ENCODE results near the gene GTSE1.
"Not testable (repeated sequence)": the region's sequence is repeated elsewhere in the genome, so short reads cannot be mapped to it uniquely, and the experiment has no call there.

The GTSE1 gene

DNA sequence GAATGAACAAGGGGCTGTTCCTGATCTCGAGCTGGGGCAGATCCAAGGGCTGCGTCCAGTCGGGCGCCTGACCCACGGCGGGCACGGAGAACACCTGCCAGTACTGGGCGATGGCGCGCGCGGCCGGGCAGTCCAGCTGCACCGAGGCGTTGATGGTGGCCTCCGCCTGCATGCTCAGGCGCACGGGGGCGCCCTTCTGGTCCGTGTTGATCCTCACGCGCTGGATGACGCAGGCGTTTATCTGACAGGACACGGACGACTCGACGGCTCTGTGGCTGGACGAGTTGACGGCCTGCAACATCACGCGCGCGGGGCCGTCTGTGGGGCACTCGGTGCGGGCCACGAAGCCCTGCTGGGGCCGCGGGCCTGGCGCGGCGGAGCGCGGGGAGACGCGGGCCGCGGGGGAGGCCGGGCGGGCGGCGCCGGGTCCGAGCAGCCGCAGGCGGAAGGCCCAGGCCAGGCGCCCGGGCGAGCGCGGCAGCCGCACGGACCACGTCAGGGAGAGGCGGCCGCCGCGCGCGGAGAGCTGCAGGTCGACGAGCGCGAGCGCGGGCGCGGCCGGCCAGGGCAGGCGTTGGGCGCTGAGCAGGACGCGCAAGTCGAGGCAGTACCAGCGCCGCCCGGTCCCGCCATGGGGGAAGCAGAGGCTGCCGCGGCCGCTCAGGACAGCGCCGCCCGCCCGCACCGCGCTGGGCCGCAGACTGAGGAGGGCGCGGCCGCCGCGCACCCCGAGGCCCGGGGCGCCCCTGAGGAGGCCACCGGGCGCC, 34.0 kb upstream of the GTSE1 start:
- H3K4me3 ChIP-seq (ENCODE audit: low read depth, low read length) = no peak overlapping the region
- H3K27me3 ChIP-seq (ENCODE audit: control insufficient read depth, insufficient read depth, low read length) = no peaks in the 10 kb centered on the region
- H2AFZ ChIP-seq = no peak overlapping the region
- no peaks in the 10 kb centered on the region for H3K36me3 ChIP-seq (ENCODE audit: control insufficient read depth, insufficient read depth, low read length)
- H3K4me1 ChIP-seq = no peaks in the 10 kb centered on the region
- H3K9ac ChIP-seq = no peak overlapping the region
- H3K27ac ChIP-seq = no peak overlapping the region
- H3K9me3 ChIP-seq (ENCODE audit: control insufficient read depth, low read length) = no peaks in the 10 kb centered on the region
- TF ChIP-seq, protein P1, sequence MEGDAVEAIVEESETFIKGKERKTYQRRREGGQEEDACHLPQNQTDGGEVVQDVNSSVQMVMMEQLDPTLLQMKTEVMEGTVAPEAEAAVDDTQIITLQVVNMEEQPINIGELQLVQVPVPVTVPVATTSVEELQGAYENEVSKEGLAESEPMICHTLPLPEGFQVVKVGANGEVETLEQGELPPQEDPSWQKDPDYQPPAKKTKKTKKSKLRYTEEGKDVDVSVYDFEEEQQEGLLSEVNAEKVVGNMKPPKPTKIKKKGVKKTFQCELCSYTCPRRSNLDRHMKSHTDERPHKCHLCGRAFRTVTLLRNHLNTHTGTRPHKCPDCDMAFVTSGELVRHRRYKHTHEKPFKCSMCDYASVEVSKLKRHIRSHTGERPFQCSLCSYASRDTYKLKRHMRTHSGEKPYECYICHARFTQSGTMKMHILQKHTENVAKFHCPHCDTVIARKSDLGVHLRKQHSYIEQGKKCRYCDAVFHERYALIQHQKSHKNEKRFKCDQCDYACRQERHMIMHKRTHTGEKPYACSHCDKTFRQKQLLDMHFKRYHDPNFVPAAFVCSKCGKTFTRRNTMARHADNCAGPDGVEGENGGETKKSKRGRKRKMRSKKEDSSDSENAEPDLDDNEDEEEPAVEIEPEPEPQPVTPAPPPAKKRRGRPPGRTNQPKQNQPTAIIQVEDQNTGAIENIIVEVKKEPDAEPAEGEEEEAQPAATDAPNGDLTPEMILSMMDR (IDR thresholded peaks at IDR 0.05) = no peak
- H3K4me2 ChIP-seq (ENCODE audit: low read length) = no peak overlapping the region
- no peaks in the 10 kb centered on the region for H3K79me2 ChIP-seq

DNA sequence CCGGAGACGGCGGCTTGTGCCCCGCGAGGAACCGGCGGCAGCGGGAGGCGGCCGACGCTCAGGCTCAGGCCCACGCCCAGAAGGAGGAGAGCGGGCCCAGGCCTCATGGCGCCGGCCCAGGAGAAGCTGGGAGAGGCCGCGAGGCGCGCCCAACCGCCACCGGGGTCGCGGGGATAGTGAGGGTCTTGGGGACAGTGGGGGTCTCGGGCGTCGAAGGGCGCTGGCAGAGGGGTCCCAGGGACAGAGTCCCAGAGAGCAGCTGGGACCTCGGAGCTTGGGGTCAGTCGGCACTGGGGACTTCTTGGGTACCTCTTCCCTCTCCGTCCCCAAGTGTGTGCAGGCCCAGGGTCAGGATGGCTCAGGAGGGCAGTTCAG, 33.5 kb upstream of the GTSE1 start, which contains the start of gene PKDREJ:
PKDREJ (minus strand) TSS at position 128 of the 375 bp plus-strand sequence; CDS start at position 107, 21 bp downstream.
- TF ChIP-seq, protein P1 (IDR thresholded peaks at IDR 0.05) = no peak
- Histone ChIP-seq H3K4me3 (ENCODE audit: low read depth, low read length) (no peak within 1 kb of the TSS), H3K27ac (no peak within 1 kb of the TSS), H3K4me1 (no peaks in the 10 kb centered on the region), H3K9ac (no peak within 1 kb of the TSS), H2AFZ (no peak within 1 kb of the TSS), H3K36me3 (ENCODE audit: control insufficient read depth, insufficient read depth, low read length) (no peaks in the 10 kb centered on the region), H3K4me2 (ENCODE audit: low read length) (no peak within 1 kb of the TSS), H3K79me2 (no peaks in the 10 kb centered on the region), H3K27me3 (ENCODE audit: control insufficient read depth, insufficient read depth, low read length) (no peaks in the 10 kb centered on the region), H3K9me3 (ENCODE audit: control insufficient read depth, low read length) (no peaks in the 10 kb centered on the region)

DNA sequence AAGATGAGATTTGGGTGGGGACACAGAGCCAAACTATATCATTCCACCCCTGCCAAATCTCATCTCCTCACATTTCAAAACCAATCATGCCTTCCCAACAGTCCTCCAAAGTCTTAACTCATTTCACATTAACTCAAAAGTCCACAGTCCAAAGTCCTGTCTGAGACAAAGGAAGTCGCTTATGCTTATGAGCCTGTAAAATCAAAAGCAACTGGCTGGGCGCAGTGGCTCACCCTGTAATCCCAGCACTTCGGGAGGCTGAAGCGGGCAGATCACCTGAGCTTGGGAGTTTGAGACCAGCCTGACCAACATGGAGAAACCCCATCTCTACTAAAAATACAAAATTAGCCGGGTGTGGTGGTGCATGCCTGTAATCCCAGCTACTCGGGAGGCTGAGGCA, 32.1 kb upstream of the GTSE1 start:
- H2AFZ ChIP-seq; H3K4me3 ChIP-seq (ENCODE audit: low read depth, low read length); H3K4me1 ChIP-seq; H3K9ac ChIP-seq; H3K27me3 ChIP-seq (ENCODE audit: control insufficient read depth, insufficient read depth, low read length); H3K79me2 ChIP-seq; H3K36me3 ChIP-seq (ENCODE audit: control insufficient read depth, insufficient read depth, low read length); H3K4me2 ChIP-seq (ENCODE audit: low read length); H3K9me3 ChIP-seq (ENCODE audit: control insufficient read depth, low read length); H3K27ac ChIP-seq: not testable (repeated sequence)

DNA sequence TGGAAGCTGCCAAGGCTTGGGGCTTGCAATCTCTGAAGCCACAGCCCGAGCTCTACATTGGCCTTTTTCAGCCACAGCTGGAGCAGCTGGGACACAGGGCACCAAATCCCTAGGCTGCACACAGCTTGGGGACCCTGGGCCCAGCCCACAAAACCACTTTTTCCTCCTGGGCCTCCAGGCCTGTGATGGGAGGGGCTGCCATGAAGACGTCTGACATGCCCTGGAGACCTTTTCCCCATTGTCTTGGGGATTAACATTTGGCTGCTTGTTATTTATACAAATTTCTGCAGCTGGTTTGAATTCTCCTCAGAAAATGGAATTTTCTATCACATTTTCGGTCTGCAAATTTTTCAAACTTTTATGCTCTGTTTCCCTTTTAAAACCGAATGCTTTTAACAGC, 31.0 kb upstream of the GTSE1 start:
- not testable (repeated sequence) for H3K4me3 ChIP-seq (ENCODE audit: low read depth, low read length); H3K27me3 ChIP-seq (ENCODE audit: control insufficient read depth, insufficient read depth, low read length); H3K4me1 ChIP-seq; H2AFZ ChIP-seq; H3K36me3 ChIP-seq (ENCODE audit: control insufficient read depth, insufficient read depth, low read length); H3K9me3 ChIP-seq (ENCODE audit: control insufficient read depth, low read length); H3K9ac ChIP-seq; H3K79me2 ChIP-seq; H3K27ac ChIP-seq; H3K4me2 ChIP-seq (ENCODE audit: low read length)

DNA sequence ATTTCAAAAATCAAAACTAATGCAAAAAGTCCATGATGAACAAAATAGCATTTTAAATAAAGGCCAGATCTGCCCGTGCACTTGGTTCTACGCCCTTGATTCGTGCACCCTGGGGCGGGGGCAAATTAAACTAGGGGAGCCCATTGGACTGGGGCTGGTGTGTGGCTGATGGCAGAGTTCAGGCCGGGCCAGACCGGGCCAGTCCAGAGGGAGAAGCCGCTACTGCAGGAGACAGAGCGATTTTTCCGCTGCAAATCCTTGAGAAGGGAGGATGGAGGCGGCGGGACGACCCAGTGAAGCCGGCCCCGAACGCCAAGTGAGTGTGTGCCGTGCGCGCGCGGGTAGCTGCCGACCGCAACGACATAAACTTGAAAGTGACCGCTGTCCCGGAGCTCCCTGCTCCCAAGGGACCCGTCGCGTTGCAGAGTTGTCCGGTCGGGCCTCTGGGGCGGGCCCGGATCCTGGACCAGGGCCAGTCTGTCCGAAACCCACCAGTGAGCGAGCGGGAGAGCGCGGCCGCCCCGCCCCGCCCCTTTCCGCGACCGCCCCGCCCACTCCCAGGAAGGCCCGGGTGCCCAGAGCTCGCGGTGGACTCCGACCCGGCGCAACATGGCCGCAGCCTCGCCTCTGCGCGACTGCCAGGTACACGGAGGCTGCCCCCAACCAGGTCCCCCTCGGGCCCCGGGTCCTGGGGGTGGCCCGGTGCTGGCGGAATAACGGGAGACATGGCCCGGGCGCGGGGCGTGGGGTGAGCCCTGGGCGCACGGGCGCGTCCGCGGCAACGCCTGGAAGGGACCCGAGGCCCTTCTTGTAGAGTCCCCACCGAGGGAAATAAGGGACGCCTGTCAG, 29.0 kb upstream of the GTSE1 start, which contains the start of gene TTC38:
TTC38 (plus strand) TSS at position 578 of the 849 bp plus-strand sequence; CDS start at position 610, 32 bp downstream.
- no peaks in the 10 kb centered on the region for H3K79me2 ChIP-seq
- TF ChIP-seq, protein P1 (IDR thresholded peaks at IDR 0.05) = no peak
- peak within 1 kb of the TSS; percentile 46 for H3K9ac ChIP-seq
- H3K4me1 ChIP-seq = no peaks in the 10 kb centered on the region
- no peaks in the 10 kb centered on the region for H3K36me3 ChIP-seq (ENCODE audit: control insufficient read depth, insufficient read depth, low read length)
- peak within 1 kb of the TSS; percentile 78 for H3K27ac ChIP-seq
- H3K4me3 ChIP-seq (ENCODE audit: low read depth, low read length) = peak within 1 kb of the TSS; percentile 61
- no peaks in the 10 kb centered on the region for H3K27me3 ChIP-seq (ENCODE audit: control insufficient read depth, insufficient read depth, low read length)
- peak within 1 kb of the TSS; percentile 80 for H3K4me2 ChIP-seq (ENCODE audit: low read length)
- peak within 1 kb of the TSS; percentile 98 for H2AFZ ChIP-seq
- no peaks in the 10 kb centered on the region for H3K9me3 ChIP-seq (ENCODE audit: control insufficient read depth, low read length)

All from parathyroid adenoma (tissue), 2 donors.